Mononuclear cell (primary cell): ENCODE results near the gene GOLGA2. TPM values are rescaled to one million over a fixed set of nuclear protein-coding genes. Genes with fewer than 3 reads are reported as not detected.
"Not testable (repeated sequence)": the region's sequence is repeated elsewhere in the genome, so short reads cannot be mapped to it uniquely, and the experiment has no call there.

ENCODE experiments used
- H3K27me3 ChIP-seq: 2 replicates; pipeline ENCODE4 v1.6.0; 2011; ENCODE audit warnings: low read length, control low read depth; ENCODE audit not compliant: insufficient read depth
- H3K4me1 ChIP-seq: 2 replicates; pipeline ENCODE4 v1.5.1; 2011; ENCODE audit warnings: mild to moderate bottlenecking, low read length, control low read depth; ENCODE audit not compliant: insufficient read depth
- H3K4me3 ChIP-seq: 2 replicates; pipeline ENCODE4 v1.5.1; 2011; ENCODE audit warnings: mild to moderate bottlenecking, low read length, moderate library complexity
- H3K9me3 ChIP-seq: 2 replicates; pipeline ENCODE4 v1.5.1; 2011; ENCODE audit warnings: low read depth, mild to moderate bottlenecking, control low read depth, low read length
- total RNA-seq: library from RNA; depleted of rRNA; stranded (reverse); fragments of >200 nt; gene quantifications from one replicate; pipeline ENCODE4 v1.2.3, GENCODE V29; 2012

The GOLGA2 gene
- total RNA-seq, 1 donor = 18.7 TPM

DNA sequence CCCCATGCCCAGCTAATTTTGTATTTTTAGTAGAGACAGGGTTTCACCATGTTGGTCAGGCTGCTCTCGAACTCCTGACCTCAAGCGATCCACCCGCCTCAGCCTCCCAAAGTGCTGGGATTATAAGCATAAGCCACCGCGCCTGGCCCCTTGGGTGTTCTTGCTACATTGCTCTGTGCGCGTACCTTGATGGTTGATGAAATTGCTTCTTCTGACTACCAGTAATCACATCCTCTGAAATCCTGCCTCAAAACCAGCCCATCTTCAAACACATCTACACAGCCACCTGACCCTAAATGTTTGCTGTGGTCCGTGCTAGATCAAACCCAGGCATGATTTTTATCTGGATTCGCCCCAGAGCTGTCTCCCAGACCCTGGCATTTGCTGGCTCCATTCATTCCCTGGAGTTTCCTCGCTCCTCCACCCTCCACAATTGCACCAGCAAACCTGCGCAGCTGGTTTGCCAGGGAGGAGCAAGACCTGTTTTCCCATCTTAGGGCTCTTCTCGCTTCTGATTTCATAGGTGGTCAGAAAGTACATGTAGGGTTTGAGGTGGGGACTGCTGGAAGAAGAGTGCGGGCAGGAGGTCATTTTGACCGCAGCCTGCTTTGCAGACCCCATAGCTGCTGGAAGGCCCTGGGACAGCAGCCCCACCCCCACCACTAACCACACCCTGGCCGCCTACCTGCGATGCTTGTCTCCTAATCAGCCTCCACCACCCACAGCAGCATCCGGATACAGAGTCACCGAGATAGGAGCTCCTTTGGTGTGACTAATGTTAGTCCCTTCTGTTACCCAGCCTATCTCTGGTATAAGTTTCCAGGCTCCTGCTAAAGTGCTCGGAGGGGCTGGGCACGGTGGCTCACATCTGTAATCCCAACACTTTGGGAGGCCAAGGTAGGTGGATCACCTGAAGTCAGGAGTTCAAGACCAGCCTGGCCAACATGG lies 23.0 kb upstream of the GOLGA2 start:
- Histone ChIP-seq H3K9me3 (no peaks in the 10 kb centered on the region), H3K27me3 (no peaks in the 10 kb centered on the region), H3K4me3 (no peak overlapping the region), H3K4me1 (no peaks in the 10 kb centered on the region)

DNA sequence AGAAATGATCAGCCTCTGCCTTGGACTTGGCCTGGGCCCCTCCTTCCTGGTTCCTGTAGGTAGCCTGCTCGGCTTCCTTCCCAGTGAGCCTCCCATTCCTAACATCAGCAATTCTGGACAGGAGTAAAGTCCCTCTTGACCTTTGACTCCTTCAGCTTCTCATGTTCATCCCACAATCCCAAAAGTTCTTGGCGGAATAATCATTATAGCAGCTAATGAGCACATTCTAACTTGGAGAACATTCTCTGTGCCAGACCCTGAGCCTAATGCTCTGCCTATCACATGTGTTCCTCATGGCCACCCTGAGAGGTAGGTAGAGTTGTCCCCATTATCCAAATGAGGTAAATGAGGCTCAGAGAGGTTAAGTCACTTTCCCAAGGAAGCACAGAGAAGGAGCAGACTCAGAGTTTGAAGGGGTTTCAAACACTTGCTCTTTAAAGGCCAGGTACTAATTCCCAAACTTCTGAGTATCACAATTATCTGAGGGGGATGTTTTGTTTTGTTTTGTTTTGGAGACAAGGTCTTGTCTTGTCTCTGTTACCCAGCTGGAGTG lies 21.5 kb upstream of the GOLGA2 start:
- no peak overlapping the region for H3K4me3 ChIP-seq
- no peaks in the 10 kb centered on the region for H3K9me3 ChIP-seq
- no peaks in the 10 kb centered on the region for H3K4me1 ChIP-seq
- H3K27me3 ChIP-seq = no peaks in the 10 kb centered on the region

DNA sequence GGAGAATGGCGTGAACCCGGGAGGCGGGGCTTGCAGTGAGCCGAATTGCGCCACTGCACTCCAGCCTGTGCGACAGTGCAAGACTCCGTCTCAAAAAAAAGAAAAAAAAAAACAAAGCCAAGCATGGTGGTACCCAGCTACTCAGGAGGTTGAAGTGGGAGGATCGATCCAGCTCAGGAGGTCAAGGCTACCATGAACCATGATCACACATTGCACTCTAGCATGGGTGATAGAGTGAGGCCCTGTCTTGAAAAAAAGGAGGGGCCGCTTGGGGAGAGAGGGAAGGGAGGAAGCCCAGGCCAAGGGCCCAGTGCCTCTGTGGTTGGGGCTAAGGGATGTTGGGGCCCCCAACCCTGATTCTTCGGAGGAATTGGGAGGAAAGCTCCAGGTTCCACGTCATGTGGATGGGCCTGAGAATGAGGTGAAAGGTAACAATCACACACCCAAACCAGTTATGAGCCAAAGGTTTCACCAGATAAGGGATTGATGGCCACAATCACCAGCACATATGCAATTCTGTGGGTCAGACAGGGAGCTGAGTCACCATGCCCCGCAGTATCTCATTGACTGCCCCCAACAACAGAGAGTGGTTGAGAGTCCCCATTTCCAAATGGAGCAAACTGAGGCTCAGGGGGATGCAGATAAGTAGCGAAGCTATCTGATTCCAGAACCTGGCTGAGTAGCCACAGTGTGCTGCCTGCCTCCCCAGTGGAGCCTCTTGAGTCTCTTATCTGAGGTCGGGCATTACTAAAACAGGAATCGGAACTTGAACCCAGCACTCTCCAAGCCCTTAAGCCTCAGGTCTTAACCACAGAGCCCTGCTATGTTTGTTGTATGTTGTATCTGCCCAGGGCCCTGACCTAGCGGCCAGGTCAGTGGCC lies 20.8 kb upstream of the GOLGA2 start:
- no peaks in the 10 kb centered on the region for H3K27me3 ChIP-seq
- no peaks in the 10 kb centered on the region for H3K4me1 ChIP-seq
- H3K4me3 ChIP-seq = no peak overlapping the region
- H3K9me3 ChIP-seq = no peaks in the 10 kb centered on the region

DNA sequence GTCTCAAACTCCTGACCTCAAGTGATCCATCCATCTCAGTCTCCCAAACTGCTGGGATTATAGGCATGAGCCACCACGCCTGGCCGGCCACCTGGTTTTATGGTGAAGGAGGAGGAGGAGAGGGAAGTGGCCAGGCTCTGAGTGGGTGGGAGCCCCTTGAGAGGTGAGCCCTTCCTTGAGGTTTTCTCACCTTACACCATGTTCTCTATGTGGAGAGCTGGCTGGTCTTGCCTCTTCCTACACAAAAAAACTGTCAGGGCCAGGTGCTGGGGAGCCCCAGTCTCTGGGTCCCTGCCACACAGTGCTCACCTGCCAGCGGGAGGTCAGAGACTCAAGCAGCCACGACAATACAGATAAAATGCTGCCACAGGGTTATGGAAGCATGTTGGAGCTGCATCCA lies 18.3 kb upstream of the GOLGA2 start:
- Histone ChIP-seq H3K9me3 (no peaks in the 10 kb centered on the region), H3K27me3 (no peaks in the 10 kb centered on the region), H3K4me3 (no peak overlapping the region), H3K4me1 (no peaks in the 10 kb centered on the region)

DNA sequence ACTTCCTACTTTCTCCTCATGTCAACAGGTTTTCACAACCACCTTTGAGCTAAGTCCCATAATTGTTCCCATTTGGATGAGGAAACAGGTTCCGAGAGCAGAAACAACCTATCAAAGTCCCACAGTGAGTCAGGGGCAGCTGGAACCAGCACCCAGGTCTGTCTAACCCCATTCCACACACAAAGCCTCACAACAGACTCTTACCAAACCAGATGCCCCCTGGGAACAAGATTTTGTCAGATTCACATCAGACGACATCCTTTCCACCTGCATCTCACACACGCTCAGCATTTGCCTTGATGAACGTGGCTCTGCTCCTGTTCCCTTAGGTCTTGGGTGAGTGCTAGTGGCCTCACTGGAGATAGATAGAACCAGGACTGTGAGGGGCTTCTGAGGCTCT lies 17.3 kb upstream of the GOLGA2 start:
- no peaks in the 10 kb centered on the region for H3K27me3 ChIP-seq

DNA sequence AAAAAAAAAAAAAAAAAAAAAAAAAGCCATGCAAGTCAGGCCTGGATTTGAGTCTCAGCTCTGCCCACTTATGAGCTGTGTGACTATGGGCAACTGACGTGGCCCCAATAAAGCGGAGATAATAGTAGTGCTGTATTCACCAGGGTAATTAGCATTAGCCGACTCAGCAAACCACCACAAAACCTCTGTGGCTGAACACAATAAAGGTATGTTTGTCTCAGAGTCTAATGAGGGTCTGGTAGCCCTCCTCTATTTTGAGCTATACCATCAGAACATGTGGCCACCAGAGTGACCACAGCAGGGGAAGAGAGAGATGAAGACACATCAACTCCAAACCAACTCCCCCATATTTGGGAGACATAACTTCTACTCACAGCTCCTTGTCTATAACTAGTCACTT lies 16.2 kb upstream of the GOLGA2 start:
- Histone ChIP-seq H3K27me3 (no peaks in the 10 kb centered on the region), H3K4me1 (no peaks in the 10 kb centered on the region), H3K4me3 (no peak overlapping the region), H3K9me3 (no peaks in the 10 kb centered on the region)

More for the DNA sequence above, 17.3 kb upstream of the GOLGA2 start:
- H3K9me3 ChIP-seq = no peaks in the 10 kb centered on the region
- H3K4me3 ChIP-seq = no peak overlapping the region
- no peaks in the 10 kb centered on the region for H3K4me1 ChIP-seq

DNA sequence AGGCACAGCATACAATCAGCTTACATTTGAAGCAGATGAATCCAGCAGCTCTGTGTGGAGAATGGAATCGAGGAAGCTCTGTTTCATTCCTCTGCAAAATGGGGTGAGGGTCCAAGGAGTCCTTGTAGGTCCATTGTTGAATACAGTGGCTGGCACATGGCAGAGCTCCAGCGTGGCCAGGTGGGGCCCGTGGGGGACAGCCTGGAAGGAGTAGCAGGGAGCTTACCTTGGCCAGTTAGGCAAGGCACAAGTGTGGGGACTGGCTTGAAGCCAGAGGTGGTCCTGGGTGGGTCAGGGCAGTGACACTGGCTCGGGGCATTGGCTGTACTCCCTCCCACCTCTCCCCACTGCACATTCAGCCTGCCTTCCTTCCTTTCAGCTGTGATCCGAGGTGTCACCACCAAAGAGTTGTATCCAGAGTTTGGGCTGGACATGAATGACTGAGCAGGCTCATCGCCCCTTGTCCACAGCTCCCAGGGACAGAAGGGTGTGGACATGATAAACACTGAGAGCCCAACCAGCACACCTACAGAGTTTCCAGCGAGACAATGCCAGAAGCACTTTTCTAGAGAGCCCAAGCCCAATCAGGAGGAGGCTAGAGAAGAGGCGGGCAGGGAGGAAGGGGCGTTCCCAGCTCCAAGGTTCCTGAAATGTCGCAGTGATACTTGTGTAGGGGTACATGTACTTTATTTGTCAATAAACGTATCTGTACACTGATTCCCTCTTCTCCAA lies 12.6 kb upstream of the GOLGA2 start:
- Histone ChIP-seq H3K4me3 (no peak overlapping the region), H3K9me3 (no peaks in the 10 kb centered on the region), H3K27me3 (no peaks in the 10 kb centered on the region), H3K4me1 (no peaks in the 10 kb centered on the region)

DNA sequence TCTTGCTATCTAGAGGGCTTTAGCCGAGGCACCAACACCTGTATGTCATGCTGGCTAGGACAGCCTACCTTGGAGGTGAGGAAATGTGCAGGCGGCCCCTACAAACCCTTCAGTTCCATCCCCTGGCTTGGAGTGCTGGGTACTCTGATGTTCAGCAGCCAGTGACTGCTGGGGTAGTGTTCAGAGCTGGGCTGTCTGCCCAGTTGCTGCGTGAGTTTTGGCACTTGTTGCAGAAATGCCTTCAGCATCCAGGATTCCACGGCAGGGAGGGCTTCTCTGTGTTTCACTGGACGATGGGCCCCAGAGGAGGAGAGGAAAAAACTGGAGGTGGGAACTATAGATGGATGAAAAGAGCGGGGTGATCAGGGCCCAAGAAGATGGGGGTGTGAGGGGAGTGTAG lies 10.6 kb upstream of the GOLGA2 start:
- H3K4me3 ChIP-seq = no peak overlapping the region
- no peaks in the 10 kb centered on the region for H3K9me3 ChIP-seq
- no peaks in the 10 kb centered on the region for H3K4me1 ChIP-seq
- no peaks in the 10 kb centered on the region for H3K27me3 ChIP-seq

DNA sequence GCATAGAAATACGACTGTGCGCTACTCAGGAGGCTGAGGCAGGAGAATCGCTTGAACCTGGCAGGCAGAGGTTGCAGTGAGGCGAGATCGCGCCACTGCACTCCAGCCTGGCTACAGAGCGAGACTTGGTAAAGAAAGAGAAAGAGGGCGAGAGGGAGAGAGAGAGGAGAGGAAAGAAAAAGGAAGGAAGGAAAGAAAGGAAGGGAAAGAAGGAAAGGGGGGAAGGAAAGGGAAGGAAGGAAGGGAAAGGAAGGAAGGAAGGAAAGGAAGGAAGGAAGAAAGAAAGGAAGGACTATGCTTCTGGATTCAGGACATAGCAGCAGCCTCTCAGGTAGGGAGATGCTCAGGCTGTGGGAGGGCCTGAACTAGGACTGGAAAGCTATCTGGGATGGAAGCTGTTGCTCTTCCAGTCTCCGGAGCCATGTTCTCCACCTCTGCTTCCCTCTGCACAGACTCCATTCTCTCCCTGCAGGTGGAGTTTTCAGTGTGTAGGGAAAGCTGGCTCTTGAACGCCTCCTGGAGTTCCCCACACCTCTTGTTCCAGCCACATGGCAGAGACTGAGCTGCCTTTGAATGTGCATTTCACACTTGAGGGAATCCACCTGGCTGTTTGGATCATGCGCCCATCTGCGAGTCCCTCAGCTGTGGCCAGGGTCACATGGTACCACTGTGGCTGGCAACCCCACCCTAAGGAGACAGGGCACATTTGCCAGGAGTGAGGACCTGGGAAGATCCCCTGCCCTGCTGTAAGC lies 9.4 kb upstream of the GOLGA2 start:
- H3K27me3 ChIP-seq = no peaks in the 10 kb centered on the region
- no peaks in the 10 kb centered on the region for H3K9me3 ChIP-seq
- no peak overlapping the region for H3K4me3 ChIP-seq
- H3K4me1 ChIP-seq = peaks cover 1% of the 10 kb centered on the region

DNA sequence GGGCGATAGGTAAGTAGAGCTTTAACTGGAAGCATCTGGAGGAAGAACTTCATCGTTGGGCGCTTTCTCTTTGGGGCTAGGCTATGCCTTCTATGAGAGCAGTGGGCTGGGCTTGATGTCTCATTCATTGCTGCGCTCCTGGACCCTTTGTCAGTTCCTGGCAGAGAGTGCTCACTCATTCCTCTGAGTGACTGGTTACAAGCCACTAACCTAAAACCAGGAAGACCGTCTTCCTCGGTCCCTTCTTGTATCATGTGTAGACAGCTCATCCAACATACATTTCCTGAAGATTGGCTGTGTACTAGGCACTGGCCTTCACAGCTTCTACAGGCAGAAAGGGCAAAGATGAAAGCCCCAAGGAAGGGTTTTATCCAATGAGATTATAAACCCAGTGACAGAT lies 6.7 kb upstream of the GOLGA2 start:
- H3K27me3 ChIP-seq = no peaks in the 10 kb centered on the region
- no peaks in the 10 kb centered on the region for H3K9me3 ChIP-seq
- H3K4me3 ChIP-seq = no peak overlapping the region
- H3K4me1 ChIP-seq = peaks cover 4% of the 10 kb centered on the region

DNA sequence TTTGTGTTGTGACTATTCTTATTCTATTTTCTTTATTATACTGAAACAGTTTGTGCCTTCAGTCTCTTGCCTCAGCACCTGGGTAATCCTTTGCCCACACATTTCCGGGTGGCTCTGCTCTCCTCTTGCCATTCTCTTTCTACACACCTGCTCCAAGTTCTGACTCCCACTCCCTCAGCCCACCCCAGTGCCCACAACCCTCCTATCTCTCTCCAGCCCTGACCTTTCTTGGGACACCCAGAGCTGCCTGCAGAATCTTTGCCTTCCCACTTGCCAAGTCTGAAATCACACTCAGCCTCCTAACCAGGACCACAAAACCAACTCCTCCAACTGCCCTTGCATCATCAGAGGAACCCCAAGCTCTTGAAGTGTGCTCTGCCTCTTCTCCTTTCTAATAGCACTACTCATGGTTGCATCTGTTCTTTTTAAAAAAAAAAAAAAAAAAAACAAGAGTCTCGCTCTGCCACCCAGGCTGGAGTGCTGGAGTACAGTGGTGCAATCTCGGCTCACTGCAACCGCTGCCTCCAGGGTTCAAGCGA lies 4.3 kb upstream of the GOLGA2 start:
- H3K4me1 ChIP-seq = peaks cover 15% of the 10 kb centered on the region
- no peaks in the 10 kb centered on the region for H3K9me3 ChIP-seq
- H3K4me3 ChIP-seq = no peak overlapping the region
- H3K27me3 ChIP-seq = no peaks in the 10 kb centered on the region

DNA sequence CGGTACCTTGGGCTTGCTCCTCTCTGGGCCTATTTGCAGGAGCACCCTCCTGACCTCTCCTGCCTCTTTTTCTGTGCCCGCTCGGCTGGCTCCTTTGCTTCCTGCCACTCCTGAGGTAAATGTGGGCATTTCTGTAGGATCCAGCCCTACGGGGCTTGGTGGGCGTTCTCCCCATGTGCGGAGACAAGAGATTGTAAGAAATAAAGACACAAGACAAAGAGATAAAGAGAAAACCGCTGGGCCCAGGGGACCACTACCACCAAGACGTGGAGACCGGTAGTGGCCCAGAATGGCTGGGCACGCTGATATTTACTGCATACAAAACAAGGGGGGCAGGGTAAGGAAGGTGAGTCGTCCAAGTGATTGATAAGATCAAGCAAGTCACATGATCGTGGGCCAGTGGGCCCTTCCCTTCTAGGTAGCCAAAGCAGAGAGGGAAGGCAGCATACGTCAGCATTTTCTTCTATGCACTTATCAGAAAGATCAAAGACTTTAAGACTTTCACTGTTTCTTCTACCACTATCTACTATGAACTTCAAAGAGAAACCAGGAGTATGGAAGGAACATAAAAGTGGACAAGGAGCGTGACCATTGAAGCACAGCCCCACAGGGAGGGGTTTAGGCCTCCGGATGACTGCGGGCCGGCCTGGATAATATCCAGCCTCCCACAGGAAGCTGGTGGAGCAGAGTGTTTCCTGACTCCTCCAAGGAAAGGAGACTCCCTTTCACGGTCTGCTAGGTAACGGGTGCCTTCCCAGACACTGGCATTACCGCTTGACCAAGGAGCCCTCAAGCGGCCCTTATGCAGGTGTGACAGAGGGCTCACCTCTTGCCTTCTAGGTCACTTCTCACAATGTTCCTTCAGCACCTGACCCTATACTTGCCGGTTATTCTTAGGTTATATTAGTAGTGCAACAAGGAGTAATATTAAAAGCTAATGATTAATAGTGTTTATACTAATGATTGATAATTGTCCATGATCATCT lies 3.6 kb upstream of the GOLGA2 start:
- H3K4me1 ChIP-seq = peaks cover 23% of the 10 kb centered on the region
- not testable (repeated sequence) for H3K9me3 ChIP-seq, H3K4me3 ChIP-seq, H3K27me3 ChIP-seq
